Caco-2 (cell line): ENCODE results near the gene SH2B3. TPM values are rescaled to one million over a fixed set of nuclear protein-coding genes. Genes with fewer than 3 reads are reported as not detected.

Source experiments
- BruUV-seq: library from RNA; stranded (reverse); fragments of 400-500 nt; replicated peaks from 2 replicates; lab custom pipeline; 2021; lab: Mats Ljungman, UMichigan
- CTCF ChIA-PET: fragments of 300-600 bp; sonication (Branson Sonifier 250); formaldehyde crosslinking; loops from one replicate; lab custom pipeline; 2022; ENCODE audit warnings: antibody characterized with exemption; lab: Charles Lee
- POLR2A ChIA-PET: fragments of 300-600 bp; sonication (Branson Sonifier 250); formaldehyde crosslinking; loops from one replicate; lab custom pipeline; 2022; ENCODE audit warnings: antibody characterized with exemption; lab: Charles Lee
- DNase-seq, 2 experiments: peaks; one replicate each; pipeline versions ENCODE4 v3.0.0 to v3.0.0-alpha.2; 2020 to 2022
- H3K27me3 ChIP-seq: replicated peaks from 2 replicates; pipeline ENCODE4 v1.6.0; 2011; ENCODE audit warnings: low read length; ENCODE audit not compliant: control insufficient read depth, insufficient read depth
- H3K36me3 ChIP-seq: 2 replicates; pipeline ENCODE4 v1.5.1; 2011; ENCODE audit warnings: low read length; ENCODE audit not compliant: control insufficient read depth, insufficient read depth
- H3K4me1 ChIP-seq: fragments of 250-450 bp; sonication (Bioruptor Pico); 2 replicates; pipeline ENCODE4 v1.5.1; 2020; ENCODE audit warnings: mild to moderate bottlenecking
- H3K4me3 ChIP-seq: 2 replicates; pipeline ENCODE4 v1.5.1; 2011; ENCODE audit warnings: low read depth, mild to moderate bottlenecking, control low read depth, low read length
- H3K9me3 ChIP-seq: fragments of 250-450 bp; sonication (Bioruptor Pico); 2 replicates; pipeline ENCODE4 v1.5.1; 2020; ENCODE audit warnings: mild to moderate bottlenecking, moderate library complexity
- H3K27ac Mint-ChIP-seq: one replicate; pipeline ENCODE4 v1.8.0; 2022; ENCODE audit warnings: mixed read lengths; ENCODE audit not compliant: unreplicated experiment
- H3K27me3 Mint-ChIP-seq: one replicate; pipeline ENCODE4 v1.8.0; 2022; ENCODE audit warnings: mixed read lengths; ENCODE audit not compliant: insufficient read depth, unreplicated experiment
- H3K36me3 Mint-ChIP-seq: one replicate; pipeline ENCODE4 v1.8.0; 2022; ENCODE audit warnings: mild to moderate bottlenecking, mixed read lengths; ENCODE audit not compliant: insufficient read depth, unreplicated experiment
- H3K4me1 Mint-ChIP-seq: one replicate; pipeline ENCODE4 v1.8.0; 2022; ENCODE audit warnings: low read depth, mixed read lengths; ENCODE audit not compliant: unreplicated experiment
- H3K4me3 Mint-ChIP-seq: one replicate; pipeline ENCODE4 v1.8.0; 2022; ENCODE audit warnings: mild to moderate bottlenecking, moderate library complexity, mixed read lengths; ENCODE audit not compliant: unreplicated experiment
- H3K9me3 Mint-ChIP-seq: one replicate; pipeline ENCODE4 v1.8.0; 2022; ENCODE audit warnings: mixed read lengths; ENCODE audit not compliant: unreplicated experiment
- CTCF ChIP-seq, 2 experiments: fragments of 200-600 bp in 1 of 2; IDR thresholded peaks; 1 replicate in 1 of 2; 2 replicates in 1 of 2; pipeline versions ENCODE4 v1.5.1 to v1.8.0; 2011 to 2022; ENCODE audit warnings: antibody characterized with exemption in 1 of 2, control low read depth in 1 of 2, inconsistent platforms in 1 of 2, low read depth in 1 of 2, low read length in 1 of 2, mild to moderate bottlenecking in 1 of 2, moderate library complexity in 1 of 2; ENCODE audit not compliant: insufficient read depth in 1 of 2, severe bottlenecking in 1 of 2, unreplicated experiment in 1 of 2
- intact Hi-C: fragments of 100-400 bp; cut with micrococcal nuclease; formaldehyde crosslinking; loops from one replicate; pipeline ENCODE4 v1.10.0; 2022; ENCODE audit not compliant: unreplicated experiment
- total RNA-seq: library from RNA; stranded (reverse); gene quantifications from 2 replicates; pipeline ENCODE4 v1.2.3, GENCODE V29; 2022

SH2B3 gene
- total RNA-seq, 1 experiment from 2014 or later, result 16.1 TPM

- BruUV-seq, result no TSS peak
- no peak for TF ChIP-seq CTCF (IDR thresholded peaks at IDR 0.05; ENCODE audit: insufficient read depth in 1 of 2, low read depth in 1 of 2, low read length in 1 of 2, severe bottlenecking in 1 of 2, unreplicated experiment in 1 of 2)
- Histone ChIP-seq H3K9me3 (no peaks in the 10 kb centered on the region), H3K4me3 (no peak overlapping the region), H3K27me3 (no peaks in the 10 kb centered on the region), H3K36me3 (peaks cover 5% of the 10 kb centered on the region), H3K4me1 (no peaks in the 10 kb centered on the region)
- POLR2A ChIA-PET, result no interaction called here
- DNase-seq, result peak in 1 of 2 experiments; percentile 30
- H3K4me1 Mint-ChIP-seq, result no peaks in the 10 kb centered on the region
- H3K36me3 Mint-ChIP-seq, result peaks cover 95% of the 10 kb centered on the region
- H3K27me3 Mint-ChIP-seq, result no peaks in the 10 kb centered on the region
- no peak overlapping the region for H3K27ac Mint-ChIP-seq
- no peaks in the 10 kb centered on the region for H3K9me3 Mint-ChIP-seq
- no peak overlapping the region for H3K4me3 Mint-ChIP-seq
- CTCF ChIA-PET, result no interaction called here
- intact Hi-C loops, result no loop called here
Observed at GRCh38 chr12:111446631-111447570, 41.2 kb downstream of the SH2B3 start.

GRCh38 chr12:111447571-111448265 is 42.0 kb downstream of the SH2B3 start:
- Mint-ChIP-seq H3K36me3 (peaks cover 89% of the 10 kb centered on the region), H3K4me1 (no peaks in the 10 kb centered on the region), H3K27me3 (no peaks in the 10 kb centered on the region), H3K4me3 (no peak overlapping the region), H3K9me3 (no peaks in the 10 kb centered on the region), H3K27ac (peak overlapping the region; percentile 15)
- Histone ChIP-seq H3K4me3 (no peak overlapping the region), H3K4me1 (no peaks in the 10 kb centered on the region), H3K36me3 (peaks cover 5% of the 10 kb centered on the region), H3K9me3 (no peaks in the 10 kb centered on the region), H3K27me3 (no peaks in the 10 kb centered on the region)
- CTCF ChIA-PET, result no interaction called here
- intact Hi-C loops, result no loop called here
- POLR2A ChIA-PET, result no interaction called here
- no peak for TF ChIP-seq CTCF (IDR thresholded peaks at IDR 0.05; ENCODE audit: insufficient read depth in 1 of 2, low read depth in 1 of 2, low read length in 1 of 2, severe bottlenecking in 1 of 2, unreplicated experiment in 1 of 2)
- DNase-seq, result peak in 1 of 2 experiments; percentile 29
- BruUV-seq, result no TSS peak

- CTCF ChIA-PET, result no interaction called here
- Histone ChIP-seq H3K9me3 (no peaks in the 10 kb centered on the region), H3K36me3 (peaks cover 5% of the 10 kb centered on the region), H3K4me3 (no peak overlapping the region), H3K4me1 (no peaks in the 10 kb centered on the region), H3K27me3 (no peaks in the 10 kb centered on the region)
- Mint-ChIP-seq H3K4me1 (no peaks in the 10 kb centered on the region), H3K27ac (peak overlapping the region; percentile 15), H3K9me3 (no peaks in the 10 kb centered on the region), H3K27me3 (no peaks in the 10 kb centered on the region), H3K4me3 (no peak overlapping the region), H3K36me3 (peaks cover 88% of the 10 kb centered on the region)
- intact Hi-C loops, result no loop called here
- POLR2A ChIA-PET, result no interaction called here
- no TSS peak for BruUV-seq
- TF ChIP-seq CTCF (IDR thresholded peaks at IDR 0.05; ENCODE audit: insufficient read depth in 1 of 2, low read depth in 1 of 2, low read length in 1 of 2, severe bottlenecking in 1 of 2, unreplicated experiment in 1 of 2), result no peak
- peak in 1 of 2 experiments; percentile 1 for DNase-seq
Observed at GRCh38 chr12:111448266-111448830, 42.6 kb downstream of the SH2B3 start.
